Measurements from ENCODE around the gene XRN1. TPM values are rescaled to one million over a fixed set of nuclear protein-coding genes. Genes with fewer than 3 reads are reported as not detected.

The XRN1 gene
- total and polyA plus RNA-seq, 2 of the 8 experiments (the other 6 are each of a cell fraction or from before 2014, with no cell fraction given) = 1.9 to 17.2 TPM

DNA sequence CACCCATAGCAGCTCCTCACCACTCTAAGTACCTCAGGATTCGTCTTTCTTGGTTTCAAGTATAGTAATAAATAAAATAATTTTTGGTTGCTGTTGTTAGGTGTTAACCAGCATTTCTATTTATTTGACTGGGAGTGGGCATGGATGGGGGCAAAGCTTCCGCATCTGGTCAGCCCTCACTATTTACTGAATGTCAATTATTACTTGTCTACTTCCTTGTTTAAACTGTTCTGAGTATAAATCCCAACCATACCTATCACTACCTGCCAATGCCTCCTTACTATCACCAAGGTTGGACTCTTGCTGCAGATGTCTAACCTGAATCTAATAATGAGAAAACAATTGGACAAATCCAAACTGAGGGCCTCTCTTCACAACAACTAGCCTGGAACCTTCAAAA is 180.6 kb downstream of the XRN1 start:
- POLR2A ChIA-PET (ENCODE audit: partially characterized antibody) = no interaction called here
- no peak for TF ChIP-seq ZNF274 (IDR thresholded peaks at IDR 0.05; ENCODE audit: borderline replicate concordance, extremely low read depth, low read length)
- no peak for TF ChIP-seq POLR2AphosphoS5 (IDR thresholded peaks at IDR 0.05; ENCODE audit: low read depth, low read length)
- TF ChIP-seq BRCA1 (IDR thresholded peaks at IDR 0.05; ENCODE audit: low read depth, low read length) = no peak
- no peak for TF ChIP-seq KDM5A (IDR thresholded peaks at IDR 0.05; ENCODE audit: low read length)
- TF ChIP-seq RXRA (IDR thresholded peaks at IDR 0.05; ENCODE audit: insufficient read depth, low read depth, low read length) = no peak
- no peak for TF ChIP-seq SP2 (IDR thresholded peaks at IDR 0.05; ENCODE audit: low read length)
- TF ChIP-seq CTBP2 (IDR thresholded peaks at IDR 0.05; ENCODE audit: borderline replicate concordance, insufficient read depth, insufficient read length, low read length) = no peak
- no peak for TF ChIP-seq CBX5 (IDR thresholded peaks at IDR 0.05; ENCODE audit: low read depth, low read length)

More for the DNA sequence above, 180.6 kb downstream of the XRN1 start:
- no peak overlapping the region for H3K23ac ChIP-seq (ENCODE audit: insufficient read length)
- H2BK12ac ChIP-seq (ENCODE audit: low read depth, low read length) = no peak overlapping the region
- no peaks in the 10 kb centered on the region for H3K4me1 ChIP-seq (replicated peaks in 1 of 4; ENCODE audit: control insufficient read depth in 3 of 4, insufficient read depth in 4 of 4, low read length in 3 of 4)
- H3K18ac ChIP-seq (ENCODE audit: extremely low read depth, low read length) = no peak overlapping the region
- no peak overlapping the region for H2BK5ac ChIP-seq (ENCODE audit: low read depth, low read length)
- no peak overlapping the region for H3K4ac ChIP-seq (replicated peaks; ENCODE audit: insufficient read length, low read depth, low read length)
- no peak overlapping the region for H3K14ac ChIP-seq (ENCODE audit: insufficient read length)
- no peaks in the 10 kb centered on the region for H3K79me1 ChIP-seq (ENCODE audit: low read depth, low read length)
- no peak for DNase-seq (ENCODE audit: low read depth in 1 of 2, low spot score in 2 of 2)
- H3K9me3 ChIP-seq (ENCODE audit: insufficient read depth in 2 of 2, low read depth in 1 of 2, low read length in 1 of 2) = no peaks in the 10 kb centered on the region
- no peak overlapping the region for H4K8ac ChIP-seq (ENCODE audit: extremely low read depth, insufficient read depth, low read length)
- CTCF ChIA-PET (ENCODE audit: partially characterized antibody) = interaction anchor here (1.0 kb wide), 1 partner anchor 26 kb away, joined by 3 read pairs; no protein-coding TSS in a partner anchor
- H4K20me1 ChIP-seq (replicated peaks in 1 of 2; ENCODE audit: control insufficient read depth in 1 of 2, insufficient read depth in 2 of 2, low read length in 2 of 2) = no peaks in the 10 kb centered on the region
- no peak overlapping the region for H2BK20ac ChIP-seq (ENCODE audit: low read length)
- no peak overlapping the region for H3K4me3 ChIP-seq (ENCODE audit: extremely low read depth in 1 of 4, insufficient read depth in 2 of 4, low read depth in 3 of 4, low read length in 4 of 4)
- H2AFZ ChIP-seq (ENCODE audit: low read length) = no peak overlapping the region
- no peaks in the 10 kb centered on the region for H3K79me2 ChIP-seq (ENCODE audit: control insufficient read depth in 1 of 2, insufficient read depth in 2 of 2, low read length in 2 of 2)
- no peaks in the 10 kb centered on the region for H3K23me2 ChIP-seq (ENCODE audit: low read depth, low read length)
- no peaks in the 10 kb centered on the region for H3K36me3 ChIP-seq (ENCODE audit: control insufficient read depth in 2 of 4, insufficient read depth in 4 of 4, low read length in 3 of 4)
- FAIRE-seq = no peak
- WGBS, 2 experiments (ENCODE audit: extremely low coverage in 1 of 2, insufficient coverage in 1 of 2, insufficient read length in 1 of 2, insufficient replicate concordance in 2 of 2, low coverage in 1 of 2, low lambda C conversion rate in 2 of 2, missing lambda C conversion rate in 1 of 2) = 91% methylated on average over 2 of the region's 2 CpGs; no CpG with 5 or more reads in 1 of the 2 experiments
- no peak overlapping the region for H2BK15ac ChIP-seq (ENCODE audit: low read length)
- no peak overlapping the region for H3K4me2 ChIP-seq (ENCODE audit: insufficient read depth in 1 of 2, low read depth in 2 of 2, low read length in 2 of 2)
- no peak overlapping the region for H4K91ac ChIP-seq (replicated peaks; ENCODE audit: insufficient read length, low read length)
- no peak overlapping the region for H2BK120ac ChIP-seq (replicated peaks; ENCODE audit: low read depth, low read length)
- no peak overlapping the region for H2AK5ac ChIP-seq (ENCODE audit: low read depth, low read length)
- H4K5ac ChIP-seq (ENCODE audit: insufficient read length, low read depth, low read length) = no peak overlapping the region
- H3K56ac ChIP-seq (replicated peaks; ENCODE audit: insufficient read length, low read depth, low read length) = no peak overlapping the region
- no peak overlapping the region for H3K27ac ChIP-seq (ENCODE audit: low read depth, low read length)
- no peaks in the 10 kb centered on the region for H3K27me3 ChIP-seq (replicated peaks in 1 of 4; ENCODE audit: control insufficient read depth in 3 of 4, extremely low read depth in 1 of 4, insufficient read depth in 3 of 4, low read length in 3 of 4)
- no peak overlapping the region for H3K9ac ChIP-seq (replicated peaks in 1 of 4; ENCODE audit: extremely low read depth in 1 of 4, low read depth in 3 of 4, low read length in 3 of 4)
